Naive thymus-derived CD4-positive, alpha-beta T cell (primary cell): ENCODE measurements around the gene C7orf25. TPM values are rescaled to one million over a fixed set of nuclear protein-coding genes. Genes with fewer than 3 reads are reported as not detected.

Experiments used
- polyA plus RNA-seq, 2 donors: library from polyadenylated mRNA; unstranded; fragments of 300-500 nt; fragmentation: Illumina TruSeq; gene quantifications; one replicate each; pipeline ENCODE4 v1.2.3, GENCODE V29; 2021
- total RNA-seq, 6 experiments: library from RNA in 5 of 6; stranded (reverse) in 5 of 6; gene quantifications; 1 replicate in 5 of 6; 2 replicates in 1 of 6; pipeline ENCODE4 v1.2.3 and lab custom pipeline; 2021 to 2026

C7orf25 gene
- total and polyA plus RNA-seq, 7 experiments from 2014 or later, result 2.3 to 10.9 (median 5.3) TPM

Other genes starting within 250 kb of the C7orf25 start
- 100 to 1,000 TPM in 1 of 5 experiments, 10 to 100 TPM in 4; 29.3 to 144 (median 35.3) TPM for gene PSMA2, start 20.1 kb upstream of the C7orf25 start, total RNA-seq
- 100 to 1,000 TPM; 196 to 257 TPM for gene PSMA2, start 20.1 kb upstream of the C7orf25 start, polyA plus RNA-seq
- 10 to 100 TPM; 27.7 to 58.2 (median 53.4) TPM for gene MRPL32, start 20.3 kb upstream of the C7orf25 start, total RNA-seq
- 10 to 100 TPM; 43.9 to 52.9 TPM for gene MRPL32, start 20.3 kb upstream of the C7orf25 start, polyA plus RNA-seq
- gene HECW1, start 200.6 kb upstream of the C7orf25 start, total RNA-seq, result not detected
- gene HECW1, start 200.6 kb upstream of the C7orf25 start, polyA plus RNA-seq, result not detected